ENCODE data around the gene BST2.
"Not testable (repeated sequence)": the region's sequence is repeated elsewhere in the genome, so short reads cannot be mapped to it uniquely, and the experiment has no call there.

BST2 gene

GRCh38 chr19:17385878-17386611 lies 19.4 kb downstream of the BST2 start:
- DNase-seq, result peak; percentile 68

- DNase-seq, result no peak
Measured at GRCh38 chr19:17380426-17381138, 24.8 kb downstream of the BST2 start.

GRCh38 chr19:17379221-17379631 lies 26.2 kb downstream of the BST2 start:
- no peak for DNase-seq

GRCh38 chr19:17378271-17378670 lies 27.2 kb downstream of the BST2 start:
- no peak for DNase-seq

- DNase-seq, result no peak
Measured at GRCh38 chr19:17376935-17377600, 28.4 kb downstream of the BST2 start, which contains the start of gene PLVAP. Gene PLVAP (minus strand): TSS chr19:17377342. CDS start chr19:17377288, 54 bp downstream.

- no peak for DNase-seq
Measured at GRCh38 chr19:17370026-17370587, 35.3 kb downstream of the BST2 start.

- no peak for DNase-seq
Measured at GRCh38 chr19:17365361-17365760, 40.1 kb downstream of the BST2 start.

- not testable (repeated sequence) for DNase-seq
Measured at GRCh38 chr19:17363852-17364605, 41.4 kb downstream of the BST2 start.

GRCh38 chr19:17359905-17360800 lies 45.3 kb downstream of the BST2 start:
- DNase-seq, result no peak

GRCh38 chr19:17358395-17358794 lies 47.0 kb downstream of the BST2 start:
- no peak for DNase-seq

GRCh38 chr19:17357724-17358123 lies 47.7 kb downstream of the BST2 start:
- DNase-seq, result no peak

GRCh38 chr19:17357078-17357666 lies 48.3 kb downstream of the BST2 start:
- no peak for DNase-seq

GRCh38 chr19:17353386-17353785 lies 52.0 kb downstream of the BST2 start:
- DNase-seq, result no peak
